Anterior cingulate cortex (tissue), 58 donors: ENCODE data around the gene GDF15.

Experiments used
- DNase-seq, 58 donors: peaks; one replicate each; lab custom pipeline; 2025; lab: John Stamatoyannopoulos, UW

Gene GDF15

GRCh38 chr19:18428173-18428786 is 42.3 kb downstream of the GDF15 start:
- no peak for DNase-seq

DNA sequence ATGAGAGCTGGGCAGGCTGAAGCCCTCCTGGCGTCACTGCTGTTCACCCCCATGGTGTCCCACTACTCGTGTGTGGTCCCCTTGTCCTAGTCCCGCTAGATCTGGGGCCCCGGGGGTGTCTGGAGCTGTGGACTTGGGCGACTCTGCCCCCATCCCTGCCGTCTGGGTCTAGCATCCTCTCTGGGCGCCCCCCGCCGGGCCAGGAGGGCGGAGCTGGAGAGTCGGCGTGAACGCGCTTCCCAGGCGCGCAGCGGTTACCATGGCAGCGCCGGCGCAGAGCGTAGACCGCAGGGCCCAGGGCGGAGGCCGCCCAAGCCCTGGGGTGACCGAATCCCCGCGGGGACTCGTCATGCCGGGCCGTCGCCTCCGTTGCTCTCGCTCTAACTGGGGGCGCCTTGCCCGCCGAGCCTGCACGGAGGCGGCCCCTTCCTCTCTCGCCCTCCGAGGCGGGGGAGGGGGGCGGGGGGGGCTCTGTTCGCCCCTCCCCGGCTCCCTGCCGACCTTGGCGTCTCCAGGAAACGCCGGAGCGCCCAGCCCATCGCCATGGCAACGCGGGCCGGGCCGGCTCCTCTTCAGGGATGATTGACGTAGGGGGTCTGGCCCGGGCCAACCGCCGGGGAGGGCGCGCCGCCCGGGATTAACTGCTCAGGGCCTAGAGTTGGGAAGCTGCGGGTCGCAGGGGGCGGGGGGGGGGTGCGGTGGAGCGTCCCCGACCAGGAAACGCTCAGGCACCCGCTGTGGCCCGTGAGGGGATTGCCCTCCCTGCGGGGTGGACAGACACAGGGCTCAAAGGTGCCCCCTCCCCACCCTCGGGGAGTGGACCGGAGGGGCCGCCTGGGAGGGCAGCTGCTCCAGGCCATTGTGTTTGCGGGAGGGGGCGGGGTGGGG is 43.1 kb downstream of the GDF15 start:
- peak in 54 of 58 donors; percentile 19 to 87 (median 60) for DNase-seq

DNA sequence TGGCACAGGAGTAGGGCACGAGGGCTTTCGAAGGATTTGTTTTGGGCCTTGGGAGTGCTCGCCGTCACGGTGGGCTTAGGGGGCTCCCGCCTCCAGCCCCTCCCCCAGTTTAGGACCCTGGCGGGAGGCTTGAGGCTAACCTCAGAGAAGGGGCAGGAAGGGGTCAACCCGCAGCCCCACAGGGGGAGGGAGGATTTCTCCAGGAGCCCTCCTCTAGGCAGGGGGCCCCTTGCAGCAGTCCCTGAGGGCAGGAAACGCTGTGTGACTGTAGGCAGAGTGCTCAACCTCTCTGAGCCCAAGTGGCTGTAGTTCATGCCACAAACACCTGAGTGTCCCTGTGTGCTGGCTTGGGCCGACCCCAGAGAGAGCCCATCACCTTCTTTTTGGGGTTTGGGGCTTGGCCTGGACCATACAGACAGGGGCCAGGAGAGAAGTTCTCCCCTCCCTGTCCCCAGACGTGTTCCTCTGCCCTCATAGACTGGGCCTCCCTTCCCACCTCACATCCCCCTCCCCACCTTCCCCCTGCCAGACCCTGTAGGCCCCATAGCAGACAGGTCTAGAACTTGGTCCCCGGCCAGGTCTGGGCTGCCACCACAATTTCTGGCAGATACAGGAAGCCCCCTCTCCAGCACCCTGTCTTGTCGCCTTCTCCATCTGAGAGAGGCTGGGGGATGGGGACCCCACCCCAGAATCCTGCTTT is 43.9 kb downstream of the GDF15 start:
- no peak for DNase-seq

- DNase-seq, result no peak
These were observed 44.6 kb downstream of the GDF15 start for GRCh38 chr19:18430417-18431144.

DNA sequence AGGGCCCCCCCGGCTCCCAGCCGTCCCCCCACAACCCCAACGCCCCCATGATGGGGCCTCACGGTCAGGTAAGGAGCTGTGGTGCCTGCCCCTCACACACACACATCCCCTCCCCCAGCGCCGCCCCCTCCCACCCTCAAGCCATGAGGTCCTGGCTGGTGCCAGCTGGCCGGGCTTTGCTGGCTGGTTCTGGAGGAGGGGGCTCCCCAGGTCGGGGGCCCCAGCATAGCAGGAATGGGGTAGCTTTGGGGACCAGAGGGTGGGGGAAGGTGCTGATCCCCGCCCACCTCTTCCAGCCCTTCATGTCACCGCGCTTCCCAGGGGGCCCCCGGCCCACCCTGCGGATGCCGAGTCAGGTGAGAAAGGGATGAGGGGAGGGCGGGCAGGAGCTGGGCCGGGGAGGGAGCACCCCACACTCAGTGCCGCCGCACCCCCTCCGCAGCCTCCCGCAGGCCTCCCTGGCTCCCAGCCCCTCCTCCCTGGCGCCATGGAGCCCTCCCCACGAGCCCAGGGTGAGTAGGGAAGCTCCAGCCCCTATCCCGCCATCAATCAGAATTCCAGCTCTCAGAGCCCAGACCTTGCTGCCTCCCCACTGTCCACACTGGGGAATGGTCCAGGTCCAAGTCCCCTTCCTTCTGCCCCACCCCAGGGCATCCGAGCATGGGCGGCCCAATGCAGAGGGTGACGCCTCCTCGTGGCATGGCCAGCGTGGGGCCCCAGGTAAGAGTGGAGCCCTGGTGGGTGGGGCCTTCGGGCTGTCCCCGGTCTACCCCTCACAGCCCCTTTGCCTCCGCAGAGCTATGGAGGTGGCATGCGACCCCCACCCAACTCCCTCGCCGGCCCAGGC is 45.6 kb downstream of the GDF15 start:
- peak in 1 of 58 donors; percentile 48 for DNase-seq

GRCh38 chr19:18432275-18433014 is 46.5 kb downstream of the GDF15 start:
- no peak for DNase-seq

GRCh38 chr19:18433015-18433691 is 47.2 kb downstream of the GDF15 start:
- DNase-seq, result peak in 6 of 58 donors; percentile 32 to 74 (median 36)

GRCh38 chr19:18433735-18434398 is 47.9 kb downstream of the GDF15 start:
- peak in 1 of 58 donors; percentile 28 for DNase-seq

GRCh38 chr19:18434411-18435175 is 48.6 kb downstream of the GDF15 start:
- no peak for DNase-seq

- DNase-seq, result no peak
These were observed 49.4 kb downstream of the GDF15 start for GRCh38 chr19:18435178-18435841.

DNA sequence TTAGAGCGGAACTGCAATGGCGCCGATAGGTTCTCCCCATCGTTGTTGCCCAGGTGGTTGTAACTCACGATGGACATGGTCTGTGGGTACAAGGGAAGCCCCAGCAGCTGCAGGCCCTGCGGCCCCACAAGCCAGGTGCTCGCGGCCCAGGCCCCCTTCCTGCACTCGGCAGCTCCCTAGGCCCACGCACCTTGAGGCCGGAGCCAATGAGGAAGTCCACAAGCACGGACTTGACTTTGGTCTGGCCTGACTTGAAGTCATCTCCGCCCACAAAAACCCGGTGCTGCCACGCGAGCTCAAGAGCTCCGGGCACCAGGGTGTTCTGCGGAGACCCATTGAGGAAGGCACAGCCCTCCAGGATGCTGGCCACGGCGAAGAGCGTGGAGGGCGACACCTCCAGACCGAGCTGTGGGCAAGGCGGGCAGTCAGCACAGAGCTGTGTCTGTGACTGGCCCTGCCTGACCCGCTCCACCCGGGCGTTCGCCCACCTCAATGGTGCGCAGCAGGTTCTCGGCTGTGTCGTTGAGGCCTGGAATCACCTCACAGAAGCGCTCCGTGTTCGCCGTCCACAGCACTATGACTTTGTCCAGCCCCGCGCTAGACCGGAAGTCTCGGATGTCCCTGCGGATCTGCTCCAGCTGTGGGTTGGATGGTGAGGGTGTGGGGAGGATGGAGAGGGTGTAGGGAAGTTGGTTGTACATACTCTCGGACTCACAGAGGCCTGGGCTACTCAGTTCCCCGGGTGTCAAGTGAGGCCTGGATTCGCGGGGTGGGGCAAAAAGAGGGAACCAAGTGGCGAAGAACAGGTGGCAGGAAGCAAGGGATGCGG is 50.1 kb downstream of the GDF15 start:
- no peak for DNase-seq

DNA sequence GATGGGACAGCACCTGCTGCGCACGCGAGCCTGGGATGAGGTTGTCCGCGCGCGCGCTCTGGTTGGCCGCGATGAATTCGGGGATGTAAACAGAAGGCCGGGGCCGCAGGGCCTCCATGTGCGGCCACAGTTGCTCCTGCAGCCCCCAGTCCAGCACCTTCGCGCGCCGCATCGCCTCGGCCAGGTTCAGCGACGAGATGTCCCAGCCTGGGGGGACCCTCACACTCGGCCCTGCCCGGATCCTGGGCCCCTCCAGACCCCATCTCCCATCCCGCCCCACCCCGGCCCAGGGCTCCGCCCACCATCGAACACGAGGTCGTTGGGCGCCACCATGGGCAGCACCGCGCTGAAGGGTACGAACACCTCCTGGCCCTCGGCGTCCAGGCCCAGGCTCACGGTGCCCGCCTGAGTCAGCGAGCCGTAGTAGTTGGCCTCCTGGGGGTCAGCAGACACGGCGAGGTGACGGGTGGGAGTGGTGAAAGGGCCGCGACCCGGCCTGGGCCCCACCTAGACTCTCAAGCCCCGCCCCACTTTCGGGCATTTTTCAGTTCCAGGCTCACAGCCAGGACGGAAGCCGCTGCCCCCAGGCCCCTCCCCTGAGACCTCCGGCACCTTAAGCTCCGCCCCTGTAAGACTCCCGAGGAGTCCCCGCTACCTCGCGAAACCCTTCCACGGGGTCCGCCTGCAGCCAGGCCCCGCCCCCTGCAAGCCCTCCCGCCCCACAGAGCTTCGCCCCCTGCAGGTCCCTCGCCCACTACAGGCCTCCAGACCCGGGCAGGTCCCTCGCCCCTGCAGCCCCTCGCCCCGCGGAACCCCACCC is 50.9 kb downstream of the GDF15 start:
- DNase-seq, result peak in 17 of 58 donors; percentile 12 to 61 (median 28)

DNA sequence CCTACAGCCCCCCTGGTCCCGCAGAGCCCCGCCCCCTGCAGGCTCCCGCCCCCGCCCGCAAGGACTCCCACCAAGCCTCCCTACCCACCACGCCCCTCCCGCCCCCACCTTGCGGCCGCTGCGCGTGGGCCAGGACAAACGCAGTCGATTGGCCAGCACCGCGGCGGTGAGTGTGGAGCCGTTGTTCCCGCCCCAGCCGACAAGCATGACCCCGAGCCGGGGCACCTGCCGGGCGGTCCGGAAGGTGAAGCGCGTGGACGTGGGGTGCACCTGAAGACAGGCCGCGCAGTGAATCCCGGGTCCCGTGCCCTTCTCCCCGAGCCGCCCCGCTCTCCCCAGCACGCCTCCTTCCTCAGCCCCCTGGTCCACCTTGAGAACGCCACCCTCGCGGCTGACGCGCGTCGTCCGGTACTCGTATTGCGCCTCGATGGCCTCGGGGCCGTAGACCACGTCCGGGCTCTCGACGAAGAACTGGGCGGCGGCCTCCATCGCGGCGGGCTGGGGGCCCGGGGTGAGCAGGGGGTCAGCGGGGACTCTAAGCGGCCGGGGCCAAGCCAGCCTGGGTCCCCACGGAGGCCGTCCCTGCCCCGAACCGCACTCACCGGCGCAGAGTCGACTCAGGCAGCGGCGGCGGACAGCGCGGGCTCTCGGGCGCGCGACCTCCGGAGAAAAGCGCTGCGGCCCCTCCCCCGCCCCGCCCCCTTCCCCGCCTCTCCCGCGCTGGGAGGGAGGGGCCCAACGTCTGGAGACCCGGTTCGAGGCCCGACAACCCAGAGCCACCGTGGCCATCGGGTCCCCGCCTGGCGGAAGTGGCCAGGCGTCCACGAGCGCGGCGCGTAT is 51.8 kb downstream of the GDF15 start, which contains the start of gene ISYNA1:
Gene ISYNA1, minus strand, starts transcription at position 643 of the 840 bp plus-strand sequence. Its CDS starts 154 bp downstream, at position 489.
- peak in 6 of 58 donors; percentile 25 to 28 (median 27) for DNase-seq
